Tibial nerve (tissue), 4 donors: ENCODE results near the gene CMIP. TPM values are rescaled to one million over a fixed set of nuclear protein-coding genes. Genes with fewer than 3 reads are reported as not detected.

Experiments
- DNase-seq, 2 donors: peaks; one replicate each; pipeline ENCODE4 v3.0.0-alpha.2; 2019; ENCODE audit warnings: low spot score in 2 of 2
- H3K27ac ChIP-seq, 4 donors: fragments of 200-600 bp; sonication (generic) in 3 of 4; one replicate each; pipeline ENCODE4 v1.5.1; 2017 to 2019; ENCODE audit warnings: mild to moderate bottlenecking in 1 of 4
- H3K27me3 ChIP-seq, 2 donors: fragments of 200-600 bp; sonication (generic) in 1 of 2; one replicate each; pipeline versions ENCODE4 v1.5.1 to v1.6.0; 2017 to 2019
- H3K36me3 ChIP-seq, 3 donors: fragments of 200-600 bp; sonication (generic); one replicate each; pipeline ENCODE4 v1.5.1; 2018 to 2019
- H3K4me1 ChIP-seq, 4 donors: fragments of 200-600 bp; sonication (generic) in 3 of 4; one replicate each; pipeline ENCODE4 v1.5.1; 2017 to 2019
- H3K4me3 ChIP-seq, 4 donors: fragments of 200-600 bp; sonication (generic) in 3 of 4; one replicate each; pipeline ENCODE4 v1.5.1; 2017 to 2019; ENCODE audit warnings: mild to moderate bottlenecking in 1 of 4, moderate library complexity in 1 of 4
- H3K9me3 ChIP-seq, 4 donors: fragments of 200-600 bp; sonication (generic) in 3 of 4; one replicate each; pipeline ENCODE4 v1.5.1; 2017 to 2019
- EP300 ChIP-seq, 2 donors: sonication (generic); formaldehyde crosslinking; IDR thresholded peaks; one replicate each; pipeline ENCODE4 v1.6.1; 2017; ENCODE audit warnings: antibody characterized with exemption in 2 of 2, mild to moderate bottlenecking in 1 of 2
- POLR2A ChIP-seq, 2 donors: fragments of 450-650 bp; IDR thresholded peaks; one replicate each; pipeline ENCODE4 v1.6.1; 2017; ENCODE audit warnings: antibody characterized with exemption in 2 of 2, mild to moderate bottlenecking in 2 of 2, moderate library complexity in 2 of 2
- WGBS, 2 donors: methylation state at CpG; one replicate each; pipeline ENCODE4 v1.1.5; 2018; 5-methylcytosine and 5-hydroxymethylcytosine counted together
- total RNA-seq, 4 donors: library from RNA; depleted of rRNA; stranded (reverse); fragments of >200 nt; gene quantifications; one replicate each; pipeline ENCODE4 v1.1.0, GENCODE V29; 2016
- TF ChIP-seq, protein P1 (sequence below), 5 experiments: fragments of 200-600 bp in 3 of 5; fragments of 450-650 bp in 2 of 5; sonication (generic) in 3 of 5; IDR thresholded peaks; one replicate each; pipeline ENCODE4 v1.5.1; 2016 to 2019; ENCODE audit warnings: antibody characterized with exemption in 5 of 5, mild to moderate bottlenecking in 3 of 5, moderate library complexity in 2 of 5

Gene CMIP
- total RNA-seq, 4 donors from 2014 or later, result 28.2 to 48.8 (median 31.8) TPM

DNA sequence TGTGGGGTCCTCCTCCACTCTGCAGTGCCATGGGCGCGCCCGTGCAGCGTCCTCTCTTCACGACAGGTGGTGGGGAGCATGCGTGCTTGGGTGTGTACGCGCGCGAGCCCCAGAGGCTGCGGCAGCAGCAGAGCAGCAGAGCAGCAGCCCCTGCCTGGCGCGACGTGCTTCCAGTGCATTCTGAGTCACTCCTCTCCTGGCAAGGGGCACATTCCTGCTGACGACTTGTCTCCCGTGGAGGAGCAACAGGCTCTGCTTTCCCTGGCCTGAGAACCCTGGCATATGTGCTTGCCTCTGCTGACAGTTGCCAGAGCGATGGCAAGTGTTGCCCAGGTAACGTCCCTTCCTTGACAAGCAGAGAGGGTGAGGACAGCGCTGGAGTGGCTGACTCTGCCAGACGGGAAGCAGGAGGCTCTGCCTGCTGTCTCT, 200.7 kb downstream of the CMIP start:
- Histone ChIP-seq H3K9me3 (no peaks in the 10 kb centered on the region), H3K4me1 (peaks cover 0 to 16% (median 4%) of the 10 kb centered on the region in 4 donors), H3K27ac (no peak overlapping the region), H3K27me3 (no peaks in the 10 kb centered on the region), H3K4me3 (no peak overlapping the region), H3K36me3 (peaks cover 0 to 18% (median 0%) of the 10 kb centered on the region in 3 donors)
- TF ChIP-seq POLR2A (IDR thresholded peaks at IDR 0.05), result no peak
- TF ChIP-seq EP300 (IDR thresholded peaks at IDR 0.05), result no peak
- TF ChIP-seq, protein P1, sequence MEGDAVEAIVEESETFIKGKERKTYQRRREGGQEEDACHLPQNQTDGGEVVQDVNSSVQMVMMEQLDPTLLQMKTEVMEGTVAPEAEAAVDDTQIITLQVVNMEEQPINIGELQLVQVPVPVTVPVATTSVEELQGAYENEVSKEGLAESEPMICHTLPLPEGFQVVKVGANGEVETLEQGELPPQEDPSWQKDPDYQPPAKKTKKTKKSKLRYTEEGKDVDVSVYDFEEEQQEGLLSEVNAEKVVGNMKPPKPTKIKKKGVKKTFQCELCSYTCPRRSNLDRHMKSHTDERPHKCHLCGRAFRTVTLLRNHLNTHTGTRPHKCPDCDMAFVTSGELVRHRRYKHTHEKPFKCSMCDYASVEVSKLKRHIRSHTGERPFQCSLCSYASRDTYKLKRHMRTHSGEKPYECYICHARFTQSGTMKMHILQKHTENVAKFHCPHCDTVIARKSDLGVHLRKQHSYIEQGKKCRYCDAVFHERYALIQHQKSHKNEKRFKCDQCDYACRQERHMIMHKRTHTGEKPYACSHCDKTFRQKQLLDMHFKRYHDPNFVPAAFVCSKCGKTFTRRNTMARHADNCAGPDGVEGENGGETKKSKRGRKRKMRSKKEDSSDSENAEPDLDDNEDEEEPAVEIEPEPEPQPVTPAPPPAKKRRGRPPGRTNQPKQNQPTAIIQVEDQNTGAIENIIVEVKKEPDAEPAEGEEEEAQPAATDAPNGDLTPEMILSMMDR (IDR thresholded peaks at IDR 0.05), result no peak
- WGBS, 2 donors, result 72 to 85% methylated on average over 5 to 18 of the region's 20 CpGs
- no peak for DNase-seq

DNA sequence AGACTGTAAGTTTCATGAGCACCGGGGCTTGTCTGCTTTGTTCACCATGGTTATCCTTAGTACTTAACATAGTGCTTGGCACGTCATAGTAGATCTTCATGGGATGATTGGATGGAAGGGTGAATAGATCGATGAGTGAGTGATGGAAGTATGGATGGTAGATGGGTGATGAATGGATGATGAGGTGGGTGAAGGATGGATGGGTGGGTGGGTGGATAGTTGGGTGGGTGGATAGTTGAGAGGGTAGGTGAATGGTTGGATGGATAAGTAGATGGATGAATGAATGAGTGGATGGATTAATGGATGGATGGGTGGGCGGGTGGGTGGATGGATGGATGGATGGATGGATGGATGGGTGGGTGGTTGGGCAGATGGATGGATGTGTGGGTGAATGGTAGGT, 201.3 kb downstream of the CMIP start:
- peaks cover 0 to 18% (median 0%) of the 10 kb centered on the region in 3 donors for H3K36me3 ChIP-seq
- no peak overlapping the region for H3K27ac ChIP-seq
- H3K27me3 ChIP-seq, result no peaks in the 10 kb centered on the region
- H3K4me3 ChIP-seq, result no peak overlapping the region
- WGBS, 2 donors, result 94 to 97% methylated on average over 4 of the region's 4 CpGs
- no peaks in the 10 kb centered on the region for H3K9me3 ChIP-seq
- no peak for DNase-seq
- TF ChIP-seq POLR2A (IDR thresholded peaks at IDR 0.05) (no peak), EP300 (IDR thresholded peaks at IDR 0.05) (no peak)
- TF ChIP-seq, protein P1 (IDR thresholded peaks at IDR 0.05), result no peak
- peaks cover 0 to 23% (median 4%) of the 10 kb centered on the region in 4 donors for H3K4me1 ChIP-seq

DNA sequence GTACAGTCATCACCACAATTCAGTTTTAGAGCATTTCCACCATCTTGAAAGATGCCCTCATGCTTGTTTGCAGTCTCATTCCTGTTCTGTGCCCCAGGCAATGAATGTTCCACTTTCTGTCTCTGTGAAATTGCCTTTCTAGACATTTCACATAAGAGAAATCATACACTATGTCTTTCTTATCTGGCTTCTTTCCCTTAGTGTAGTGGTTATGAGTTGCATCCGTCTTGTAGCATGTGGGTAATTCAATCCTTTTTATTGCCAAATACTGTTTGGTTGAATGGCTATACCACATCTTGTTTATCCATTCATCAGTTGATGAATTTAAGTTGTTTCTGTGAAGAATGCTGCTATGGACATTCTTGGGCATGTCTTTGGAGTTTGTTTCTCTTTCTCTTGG, 202.0 kb downstream of the CMIP start:
- Histone ChIP-seq H3K4me1 (peaks cover 0 to 29% (median 5%) of the 10 kb centered on the region in 4 donors), H3K27ac (no peak overlapping the region), H3K9me3 (no peaks in the 10 kb centered on the region), H3K27me3 (no peaks in the 10 kb centered on the region), H3K4me3 (no peak overlapping the region), H3K36me3 (peaks cover 0 to 11% (median 0%) of the 10 kb centered on the region in 3 donors)
- no peak for DNase-seq
- TF ChIP-seq, protein P1 (IDR thresholded peaks at IDR 0.05), result no peak
- TF ChIP-seq POLR2A (IDR thresholded peaks at IDR 0.05) (no peak), EP300 (IDR thresholded peaks at IDR 0.05) (no peak)
- 86 to 94% methylated on average over 1 of the region's 1 CpG for WGBS, 2 donors

DNA sequence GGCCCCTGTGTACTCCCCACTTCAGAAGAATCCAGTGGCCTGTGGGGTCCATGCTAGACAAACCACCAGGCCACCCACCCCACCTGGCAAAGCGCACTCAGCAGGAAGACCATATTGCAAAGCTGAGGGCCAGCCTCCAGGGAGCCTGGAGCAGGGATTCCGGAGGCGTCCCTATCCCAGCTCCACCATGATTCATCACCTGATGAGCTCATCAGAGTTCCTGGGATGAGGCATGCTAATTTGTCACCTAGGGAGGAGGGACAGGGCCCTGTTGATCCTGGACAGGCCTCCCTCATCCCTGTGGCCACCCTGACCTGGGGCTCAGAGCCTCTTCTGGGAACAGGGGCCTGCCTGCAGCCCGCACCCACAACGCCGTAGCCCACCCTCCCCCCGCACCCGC, 202.9 kb downstream of the CMIP start:
- DNase-seq, result no peak
- H3K9me3 ChIP-seq, result no peaks in the 10 kb centered on the region
- H3K4me3 ChIP-seq, result no peak overlapping the region
- H3K27me3 ChIP-seq, result no peaks in the 10 kb centered on the region
- TF ChIP-seq POLR2A (IDR thresholded peaks at IDR 0.05) (no peak), EP300 (IDR thresholded peaks at IDR 0.05) (no peak)
- TF ChIP-seq, protein P1 (IDR thresholded peaks at IDR 0.05), result no peak
- peaks cover 0 to 37% (median 7%) of the 10 kb centered on the region in 4 donors for H3K4me1 ChIP-seq
- WGBS, 2 donors, result 90% methylated on average over 8 of the region's 8 CpGs; no CpG with 5 or more reads in 1 of the 2 donors
- peaks cover 0 to 14% (median 0%) of the 10 kb centered on the region in 3 donors for H3K36me3 ChIP-seq
- no peak overlapping the region for H3K27ac ChIP-seq

DNA sequence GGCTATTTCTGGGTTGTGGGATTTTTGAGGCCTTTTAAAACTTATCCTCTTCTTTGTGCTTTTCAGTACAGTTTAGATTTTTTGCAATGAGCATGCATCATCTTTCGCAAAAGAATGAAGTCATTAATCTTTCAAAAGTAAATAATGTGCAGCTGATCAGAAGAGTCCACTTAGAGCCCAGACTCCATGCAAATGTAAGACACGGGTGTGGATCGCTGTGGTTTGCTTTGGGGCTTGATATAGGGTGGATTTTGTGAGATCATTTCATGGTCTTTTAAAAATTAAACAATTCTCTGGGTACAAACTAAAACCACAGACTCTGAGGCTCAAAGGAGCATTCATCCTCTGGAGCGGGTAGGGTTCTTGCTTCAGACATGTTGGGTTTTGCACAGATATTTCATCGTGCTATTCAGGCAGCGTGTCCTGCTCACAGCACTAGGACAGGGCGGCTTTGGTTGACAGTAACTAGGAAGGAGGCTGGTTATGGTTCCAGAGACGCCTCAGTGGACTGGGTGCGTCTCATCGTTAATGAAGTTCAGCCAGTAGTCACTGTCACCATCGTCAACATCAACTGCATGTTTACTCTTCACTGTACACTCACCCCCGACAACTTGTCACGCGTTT, 205.1 kb downstream of the CMIP start:
- H3K27me3 ChIP-seq, result no peaks in the 10 kb centered on the region
- WGBS, 2 donors, result 74 to 79% methylated on average over 14 of the region's 14 CpGs
- no peak overlapping the region for H3K4me3 ChIP-seq
- DNase-seq, result no peak
- TF ChIP-seq, protein P1 (IDR thresholded peaks at IDR 0.05), result no peak
- TF ChIP-seq POLR2A (IDR thresholded peaks at IDR 0.05) (no peak), EP300 (IDR thresholded peaks at IDR 0.05) (no peak)
- peak overlapping the region in 2 of 4 donors; percentile 74 to 81 for H3K27ac ChIP-seq
- peaks cover 0 to 31% (median 0%) of the 10 kb centered on the region in 3 donors for H3K36me3 ChIP-seq
- no peaks in the 10 kb centered on the region for H3K9me3 ChIP-seq
- peaks cover 0 to 50% (median 7%) of the 10 kb centered on the region in 4 donors for H3K4me1 ChIP-seq
